ENCODE results near the gene MINDY1.

The MINDY1 gene

DNA sequence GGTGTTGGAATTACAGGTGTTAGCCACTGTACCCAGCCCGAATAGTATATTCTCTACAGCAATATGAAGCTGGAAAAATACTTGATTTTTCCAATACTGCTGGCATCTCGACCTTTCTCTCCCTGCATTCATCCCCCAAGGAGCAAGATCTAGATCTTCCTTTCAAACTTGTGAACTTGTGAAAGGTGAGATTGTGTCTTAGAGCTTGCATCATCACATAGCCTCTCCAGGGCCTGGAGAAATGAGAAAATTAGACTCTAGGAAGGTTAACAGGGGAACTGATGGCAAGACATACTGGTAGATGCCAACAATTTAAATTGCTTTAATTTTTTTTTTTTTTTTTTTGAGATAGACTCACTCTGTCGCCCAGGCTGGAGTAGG, 3.6 kb upstream of the MINDY1 start:
- no peak for ATAC-seq

DNA sequence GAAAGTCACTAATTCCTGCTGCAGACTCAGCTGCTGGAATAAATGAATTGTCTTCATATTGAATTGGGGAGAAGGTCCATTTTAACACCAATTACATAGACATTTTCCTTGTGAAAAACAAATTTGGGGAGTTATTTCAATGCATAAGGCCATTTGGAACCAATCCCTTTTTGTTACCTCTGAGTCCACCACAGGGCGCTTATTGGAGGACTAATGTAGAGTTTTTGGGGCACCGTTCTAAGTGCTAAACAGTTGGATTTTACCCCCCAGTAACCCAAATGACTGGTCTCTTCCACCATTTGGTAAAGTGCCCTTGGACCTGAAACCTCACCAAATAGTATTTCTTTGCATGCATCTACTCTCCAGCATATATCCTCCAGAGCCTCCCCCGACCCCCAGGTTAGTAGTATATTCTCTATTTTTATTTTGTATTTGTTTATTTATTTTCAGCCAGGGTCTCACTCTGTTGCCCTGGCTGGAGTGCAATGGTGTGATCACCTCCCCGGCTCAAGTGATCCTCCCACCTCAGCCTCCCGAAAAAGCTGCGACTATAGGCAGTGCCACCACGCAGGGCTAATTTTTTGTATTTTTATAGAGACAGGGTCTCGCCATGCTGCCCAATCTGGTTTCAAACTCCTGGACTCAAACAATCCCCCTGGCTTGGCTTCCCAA, 3.1 kb upstream of the MINDY1 start:
- ATAC-seq, result no peak

DNA sequence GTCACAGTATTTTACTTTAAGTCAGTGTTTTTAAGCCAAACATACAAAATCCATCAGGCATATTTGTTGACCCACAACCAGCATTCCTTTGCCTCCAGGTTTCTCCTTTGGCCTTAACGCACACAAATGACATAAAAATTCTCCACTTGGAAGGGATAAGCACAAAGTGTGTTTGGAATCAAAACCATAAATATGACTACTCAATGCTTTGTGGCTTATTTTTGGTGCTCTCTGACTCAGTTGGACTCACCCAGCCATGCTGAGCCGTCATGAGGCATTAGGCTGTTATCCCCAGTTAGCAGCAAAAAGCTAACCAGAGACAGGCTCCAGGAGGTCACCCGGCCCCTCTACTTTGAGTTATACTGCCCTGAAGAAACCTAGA, 2.5 kb upstream of the MINDY1 start:
- peak in 1 of 2 donors; percentile 15 for ATAC-seq

DNA sequence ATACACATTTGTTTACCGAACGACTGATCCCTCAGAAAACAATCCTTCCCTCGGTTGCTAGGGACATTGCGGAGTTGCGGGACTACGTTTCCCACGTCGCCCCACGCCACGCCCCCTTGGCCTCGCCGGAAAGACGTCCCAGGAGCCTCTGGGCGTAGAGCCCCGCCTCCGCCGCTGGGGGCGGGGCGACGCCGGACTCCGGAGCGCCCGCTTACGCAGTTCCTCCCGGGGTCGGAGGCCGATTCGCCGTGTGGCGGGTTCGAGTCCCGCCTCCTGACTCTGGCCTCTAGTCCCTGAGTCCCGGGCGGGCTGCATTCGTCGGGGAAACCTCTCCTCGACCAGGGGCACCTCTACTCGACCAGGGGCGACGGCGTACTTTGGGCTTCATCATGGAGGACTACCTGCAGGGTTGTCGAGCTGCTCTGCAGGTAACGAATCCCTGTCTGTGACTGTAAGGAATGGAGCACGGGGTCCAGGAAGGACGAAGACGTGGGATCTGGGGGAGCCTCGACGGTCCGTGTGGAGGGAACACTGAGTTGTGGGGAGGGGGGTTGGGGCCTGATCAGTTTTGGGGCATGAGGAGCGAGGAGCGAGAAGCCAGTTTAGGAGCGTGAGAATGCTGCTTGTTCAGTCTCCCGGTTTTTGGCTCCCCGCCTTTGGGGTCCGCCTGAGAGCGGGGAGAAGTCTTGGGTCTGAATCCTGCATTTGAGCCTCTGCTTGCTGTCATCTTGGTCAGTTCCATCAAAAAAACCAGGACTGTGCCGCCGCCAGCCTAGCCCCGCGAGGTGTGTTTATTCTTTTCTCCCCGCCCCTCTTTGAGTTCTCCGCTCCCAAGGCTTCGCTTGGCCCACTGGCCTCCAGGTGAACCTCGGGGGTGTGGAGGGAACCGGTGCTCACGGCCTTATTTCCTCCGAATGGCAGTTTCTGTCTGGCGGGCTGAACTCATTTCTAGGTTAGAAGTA, 1.8 kb upstream of the MINDY1 start, which contains the start of gene PRUNE1:
Gene PRUNE1, plus strand, starts transcription at position 206 of the 962 bp plus-strand sequence. Its CDS starts 184 bp downstream, at position 390.
- ATAC-seq, result peak; percentile 86 to 89

DNA sequence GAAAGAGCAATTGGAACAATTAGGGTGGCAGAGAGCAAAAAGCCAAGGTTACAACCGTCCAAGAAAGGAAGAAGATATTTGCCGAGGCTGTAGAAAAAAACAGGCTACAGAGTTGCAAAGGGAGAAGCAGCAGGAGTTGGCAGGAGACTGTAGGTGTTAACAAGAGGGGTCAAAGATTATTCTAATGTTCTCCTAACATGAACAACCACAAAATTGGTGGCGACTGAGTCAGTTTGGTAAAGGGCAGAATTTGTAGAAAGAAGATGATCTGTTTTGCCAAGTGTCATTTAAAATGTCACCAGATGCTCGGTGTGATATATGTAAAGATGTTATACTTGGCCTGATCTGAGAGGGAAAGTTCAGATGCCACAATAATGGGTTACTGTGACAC, 1.1 kb upstream of the MINDY1 start:
- ATAC-seq, result no peak

DNA sequence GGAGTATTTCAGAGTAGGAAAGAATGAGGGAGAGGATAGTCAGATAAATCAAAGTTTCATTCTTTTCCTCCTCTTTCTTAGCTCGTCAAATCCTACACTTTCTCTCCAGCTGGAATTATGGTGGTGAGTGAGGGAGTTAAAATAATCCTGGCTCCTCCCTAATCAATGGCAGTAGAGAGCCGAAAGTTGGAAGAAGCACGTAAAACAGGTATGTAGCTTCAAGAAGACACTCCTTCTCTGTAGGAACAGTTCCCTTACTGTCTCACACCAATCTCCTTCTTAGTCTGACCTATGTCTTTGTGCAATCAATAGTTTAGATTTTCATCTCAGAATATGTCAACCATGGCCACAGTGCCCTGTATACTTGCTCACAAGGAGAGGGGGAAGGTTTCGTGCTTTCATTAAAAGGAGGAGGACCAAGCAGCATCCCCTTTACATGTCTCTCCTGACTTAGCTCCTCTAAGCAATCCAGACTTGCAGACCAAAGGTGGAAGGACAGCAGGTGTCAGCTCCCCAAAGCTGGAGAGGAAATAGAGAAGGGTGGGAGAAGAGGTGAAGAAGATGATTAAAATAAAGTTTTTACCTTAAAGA, 878 bp downstream of the MINDY1 start:
- no peak for ATAC-seq

DNA sequence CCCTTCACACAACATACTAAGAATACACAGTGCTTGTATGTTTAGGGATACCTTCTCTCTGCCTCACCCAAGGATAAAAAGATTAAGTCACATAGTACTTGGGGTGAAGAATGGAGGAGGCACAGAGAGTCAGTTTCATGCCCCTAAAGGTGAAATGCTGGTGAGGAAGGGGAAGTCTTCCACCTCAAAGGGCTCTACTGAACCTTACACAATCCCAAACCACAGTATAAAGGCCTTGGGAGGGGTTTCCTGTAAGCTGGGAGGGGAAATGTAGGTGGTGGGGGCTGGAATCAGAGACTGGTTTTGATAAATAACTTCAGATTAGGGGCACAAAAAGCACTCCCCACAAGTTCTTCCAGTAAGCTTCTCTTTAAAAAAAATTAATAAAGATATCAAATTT, 3.5 kb downstream of the MINDY1 start:
- ATAC-seq, result no peak

DNA sequence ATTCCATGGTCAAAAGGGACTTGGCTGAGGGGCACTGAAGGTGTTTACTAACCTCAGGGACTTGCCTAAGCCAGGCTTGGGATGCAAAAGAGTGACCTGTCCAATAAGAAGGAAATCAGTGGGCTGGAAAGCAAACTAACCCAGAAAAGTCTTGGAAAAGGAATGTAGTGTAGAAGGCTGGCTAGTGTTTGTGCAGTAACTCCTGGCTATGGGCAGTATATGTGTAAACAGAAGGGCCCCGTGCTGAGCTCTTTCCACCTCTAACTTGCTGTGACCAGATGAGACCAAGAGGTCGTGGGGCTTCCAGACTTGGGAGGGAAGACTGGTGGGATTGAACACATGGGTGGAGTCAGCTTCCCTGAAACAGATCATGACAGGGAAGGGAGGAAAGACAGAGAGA, 4.1 kb downstream of the MINDY1 start:
- no peak for ATAC-seq

DNA sequence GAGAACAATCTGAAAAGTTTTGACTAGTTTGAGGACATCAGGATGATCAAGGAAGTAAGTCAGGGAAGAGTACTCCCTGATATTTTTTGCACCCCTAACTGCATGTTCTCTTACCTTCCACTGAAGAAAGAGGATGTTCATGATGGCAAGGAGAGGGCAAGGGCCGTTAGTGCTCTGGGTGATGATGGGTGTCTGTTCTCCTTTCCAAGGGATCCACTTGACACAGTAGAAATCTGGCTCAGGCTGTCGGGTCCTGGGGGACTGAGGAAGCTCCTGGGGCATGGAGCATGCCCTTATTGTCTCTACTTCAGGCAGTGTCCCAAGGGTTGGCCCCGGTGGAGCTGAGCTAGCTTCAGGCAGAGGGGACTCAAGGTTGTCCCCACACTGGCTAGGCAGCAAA, 4.7 kb downstream of the MINDY1 start:
- ATAC-seq, result no peak

DNA sequence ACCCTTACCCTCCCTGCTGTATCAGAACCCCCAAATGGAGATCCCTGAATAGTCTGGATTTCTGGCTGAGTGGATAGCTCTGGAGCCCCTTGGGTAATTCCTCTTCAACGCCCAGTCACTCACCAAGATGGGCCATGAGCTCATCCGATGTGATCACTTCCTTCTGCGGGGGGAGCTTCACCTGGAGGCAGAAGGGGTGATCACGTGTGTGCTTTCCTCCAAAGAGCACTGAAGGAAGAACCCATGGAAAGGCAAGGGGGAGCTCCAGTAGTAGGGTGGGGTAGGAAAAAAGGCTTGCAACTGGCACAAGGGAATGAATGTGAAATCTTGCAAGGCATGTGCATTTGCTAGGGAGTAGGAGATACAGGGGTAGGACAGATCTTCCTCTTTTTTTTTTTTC, 5.1 kb downstream of the MINDY1 start:
- ATAC-seq, result no peak

DNA sequence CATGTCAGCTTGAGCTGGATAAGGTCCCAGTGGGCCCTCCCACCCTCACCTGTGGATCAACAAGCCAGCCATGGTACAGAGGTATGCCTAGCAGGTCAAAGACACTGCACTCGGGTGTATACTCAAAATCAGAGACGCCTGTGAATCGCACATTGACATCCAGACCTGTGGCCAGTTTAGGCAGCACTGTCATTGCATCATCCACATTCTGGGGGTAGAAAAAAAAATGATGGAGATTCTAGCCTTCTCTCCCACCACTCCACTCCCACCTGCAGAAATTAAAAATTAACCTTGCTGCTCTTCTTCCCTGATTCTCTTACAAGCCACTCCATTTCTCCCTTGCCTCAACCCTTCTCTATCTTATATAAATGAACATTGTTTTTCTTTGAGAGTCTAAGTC, 6.3 kb downstream of the MINDY1 start:
- no peak for ATAC-seq

DNA sequence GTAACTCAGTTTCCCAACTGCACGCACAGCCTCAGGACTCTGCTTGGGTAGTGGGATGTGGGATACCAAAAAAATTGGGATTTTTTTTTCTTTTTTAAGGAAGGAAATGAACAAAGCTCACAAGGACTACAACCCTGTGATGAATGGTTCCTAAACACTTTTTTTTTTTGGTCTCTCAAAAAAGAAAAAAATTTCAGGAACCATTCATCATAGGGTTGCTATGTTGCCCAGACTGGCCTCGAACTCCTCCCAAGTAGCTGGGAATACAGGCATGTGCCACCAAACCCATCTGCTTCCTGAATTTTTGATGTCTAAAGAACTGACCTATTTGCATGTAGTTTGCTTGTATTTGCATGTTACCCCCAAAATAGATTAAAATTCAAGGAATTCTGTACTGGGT, 6.8 kb downstream of the MINDY1 start:
- no peak for ATAC-seq

DNA sequence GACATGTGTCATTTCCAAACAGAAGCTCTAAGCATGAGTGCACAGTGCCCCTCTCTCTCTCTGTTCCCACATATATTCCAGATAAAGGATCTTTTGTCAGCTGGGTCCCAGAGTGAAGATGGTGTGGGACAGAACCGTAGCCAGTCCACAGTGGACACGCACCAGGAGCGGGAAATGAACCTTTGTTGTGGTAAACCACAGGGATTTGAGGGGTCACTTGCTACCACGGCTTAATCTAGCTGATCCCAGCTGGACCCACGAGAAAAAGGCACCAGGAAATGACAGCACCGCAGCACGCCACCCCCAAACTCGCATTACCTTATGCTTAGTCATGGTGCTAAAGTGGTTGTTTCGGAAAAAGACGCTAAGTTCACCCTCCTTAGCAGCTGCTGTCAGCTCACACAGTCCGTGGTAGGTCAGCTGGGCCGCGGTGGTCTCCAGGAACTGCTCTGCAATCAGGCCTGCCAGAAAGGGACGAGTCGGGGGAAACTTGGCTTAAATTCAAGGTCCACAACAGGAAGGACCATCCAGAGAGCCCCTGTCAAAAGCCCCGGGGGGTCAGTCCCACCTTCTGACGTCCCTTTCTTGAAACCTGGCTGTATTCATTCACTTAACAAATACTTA, 7.5 kb downstream of the MINDY1 start:
- ATAC-seq, result peak; percentile 51 to 68

DNA sequence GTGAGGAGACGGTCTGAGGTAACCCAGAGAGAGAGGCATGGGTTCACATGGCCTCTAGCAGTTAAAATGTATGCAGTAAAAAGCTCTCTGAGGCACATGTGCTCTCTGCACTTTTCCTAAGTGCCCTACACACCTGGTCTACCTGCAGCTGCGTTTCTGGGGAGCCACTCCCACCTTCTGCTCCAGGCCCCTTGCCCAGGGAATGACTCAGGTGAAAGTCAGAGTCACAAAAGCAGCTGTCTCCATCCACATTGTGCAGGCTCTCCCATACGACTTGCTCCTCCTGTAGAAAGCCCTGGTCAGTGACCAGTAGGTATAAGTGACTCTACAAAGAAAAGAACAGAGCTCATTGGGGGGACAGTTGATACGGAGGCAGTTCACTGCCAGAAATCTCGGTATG, 8.8 kb downstream of the MINDY1 start:
- ATAC-seq, result no peak

DNA sequence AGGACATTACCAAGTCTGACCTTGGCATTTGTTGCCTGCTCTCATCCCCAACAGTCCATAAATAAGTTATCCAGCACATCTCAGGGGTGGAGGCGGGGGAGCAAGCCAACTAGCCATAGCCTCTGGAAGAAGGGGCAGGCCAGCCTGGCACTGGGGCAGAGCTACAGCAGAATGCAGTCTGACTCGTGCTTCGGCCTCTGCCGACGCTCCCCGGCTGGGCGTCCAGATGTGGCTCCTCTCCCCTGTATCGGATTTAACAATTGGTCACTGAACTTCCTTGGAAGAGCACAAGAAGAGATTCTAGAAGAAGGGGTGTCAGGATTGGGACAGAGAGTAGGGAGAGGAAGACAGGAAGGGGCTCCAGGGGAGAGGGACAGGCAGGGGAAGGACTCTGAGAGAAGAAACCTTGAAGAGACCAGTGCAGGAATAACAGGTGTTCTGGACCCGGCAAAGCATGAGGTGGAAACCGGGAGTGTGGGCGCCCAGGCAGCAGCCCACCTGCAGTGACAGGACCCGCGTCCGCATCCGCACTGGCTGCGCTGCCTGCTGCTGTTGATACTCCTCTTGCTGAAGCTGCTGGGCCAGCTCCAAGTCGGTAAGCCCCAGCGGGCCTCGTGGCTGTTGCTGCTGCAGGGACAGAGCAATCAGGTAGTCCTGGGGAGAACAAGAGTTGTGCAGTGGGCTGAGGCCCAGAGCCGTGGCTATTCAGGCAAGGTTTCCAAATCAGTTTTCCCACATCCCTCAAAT, 9.4 kb downstream of the MINDY1 start:
- ATAC-seq, result no peak

DNA sequence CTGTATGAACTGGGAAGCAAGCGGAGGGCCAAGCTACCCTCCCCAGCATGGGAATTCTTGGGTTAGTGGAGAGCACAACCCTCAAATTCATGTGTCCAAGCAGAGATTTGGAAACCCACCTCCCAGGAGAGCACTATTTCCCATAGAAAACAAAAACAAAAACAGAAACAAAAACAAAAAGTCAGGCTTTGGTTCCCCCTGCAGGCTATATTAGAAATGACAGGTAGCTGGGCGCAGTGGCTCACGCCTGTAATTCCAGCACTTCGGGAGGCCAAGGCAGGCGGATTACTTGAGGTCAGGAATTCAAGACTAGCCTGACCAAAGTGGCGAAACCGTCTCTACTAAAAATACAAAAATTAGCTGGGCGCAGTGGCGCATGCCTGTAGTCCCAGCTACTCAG, 10.8 kb downstream of the MINDY1 start:
- no peak for ATAC-seq

DNA sequence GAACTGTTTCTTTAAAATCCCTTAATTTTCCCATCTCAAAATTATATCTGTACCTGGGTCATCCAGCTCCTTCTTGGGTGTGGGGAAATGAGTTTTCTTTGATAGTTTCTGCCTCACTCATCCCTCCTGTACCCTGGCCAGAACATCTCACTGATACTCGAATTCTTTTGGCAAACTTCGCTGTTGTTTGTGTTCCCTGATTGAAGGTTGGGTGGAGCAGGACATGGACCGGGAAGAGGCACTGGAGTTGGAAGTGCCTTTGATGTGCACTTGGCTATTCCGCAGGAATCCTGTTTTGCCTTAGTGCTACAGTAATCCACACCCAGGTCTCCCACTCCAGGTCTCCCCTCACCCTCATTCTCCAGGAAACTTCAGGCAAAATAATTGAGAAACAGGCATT, 11.2 kb downstream of the MINDY1 start:
- ATAC-seq, result no peak

DNA sequence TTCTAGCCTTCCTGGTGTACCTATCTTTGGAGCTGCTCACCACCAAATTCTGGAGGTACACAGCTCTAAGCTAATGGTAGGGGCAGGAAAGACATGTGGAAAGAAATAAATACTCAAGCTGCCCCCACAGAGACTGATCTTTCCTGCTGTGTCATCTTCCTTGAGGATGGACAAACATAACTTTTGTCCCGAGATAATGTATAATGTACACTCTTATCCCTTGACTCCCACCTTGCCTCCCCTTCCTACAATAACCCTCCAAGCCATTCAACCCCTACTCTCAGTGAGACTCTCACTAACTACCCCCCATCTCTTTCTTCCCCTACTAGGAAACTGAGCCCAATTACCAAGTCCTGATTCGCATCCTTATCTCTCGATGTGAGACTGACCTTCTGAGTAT, 12.5 kb downstream of the MINDY1 start:
- ATAC-seq, result no peak

DNA sequence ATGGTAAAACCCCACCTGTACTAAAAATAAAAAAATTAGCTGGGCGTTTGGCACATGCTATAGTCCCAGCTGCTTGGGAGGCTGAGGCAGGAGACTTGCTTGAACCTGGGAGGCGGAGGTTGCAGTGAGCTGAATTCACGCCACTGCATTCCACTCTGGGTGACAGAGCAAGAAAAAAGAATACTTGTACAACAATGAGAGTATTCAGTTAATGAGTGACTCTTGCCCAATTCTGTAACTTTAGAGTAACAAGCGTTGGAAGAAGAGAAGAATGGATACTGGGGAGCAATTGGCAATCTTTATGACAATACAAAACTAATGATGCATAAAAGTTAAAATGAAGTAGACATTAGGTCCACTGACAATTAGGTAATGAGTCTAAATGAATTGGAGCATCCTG, 14.1 kb downstream of the MINDY1 start:
- ATAC-seq, result no peak

DNA sequence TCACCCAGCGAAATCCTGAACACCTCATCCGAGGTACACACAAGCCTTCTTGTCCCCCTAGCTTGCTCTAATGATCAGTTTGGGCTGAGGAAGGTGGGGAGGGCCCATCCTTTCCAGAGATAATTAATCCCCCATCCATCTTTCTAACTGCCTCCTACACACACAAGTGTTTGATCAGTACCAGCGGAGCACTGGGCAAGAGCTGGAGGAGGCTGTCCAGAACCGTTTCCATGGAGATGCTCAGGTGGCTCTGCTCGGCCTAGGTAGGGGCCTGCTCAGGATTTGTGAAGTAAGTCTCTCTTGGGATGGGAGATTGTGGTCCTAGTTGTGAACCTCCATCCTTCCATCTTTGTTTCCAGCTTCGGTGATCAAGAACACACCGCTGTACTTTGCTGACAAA, 18.8 kb downstream of the MINDY1 start:
- no peak for ATAC-seq

DNA sequence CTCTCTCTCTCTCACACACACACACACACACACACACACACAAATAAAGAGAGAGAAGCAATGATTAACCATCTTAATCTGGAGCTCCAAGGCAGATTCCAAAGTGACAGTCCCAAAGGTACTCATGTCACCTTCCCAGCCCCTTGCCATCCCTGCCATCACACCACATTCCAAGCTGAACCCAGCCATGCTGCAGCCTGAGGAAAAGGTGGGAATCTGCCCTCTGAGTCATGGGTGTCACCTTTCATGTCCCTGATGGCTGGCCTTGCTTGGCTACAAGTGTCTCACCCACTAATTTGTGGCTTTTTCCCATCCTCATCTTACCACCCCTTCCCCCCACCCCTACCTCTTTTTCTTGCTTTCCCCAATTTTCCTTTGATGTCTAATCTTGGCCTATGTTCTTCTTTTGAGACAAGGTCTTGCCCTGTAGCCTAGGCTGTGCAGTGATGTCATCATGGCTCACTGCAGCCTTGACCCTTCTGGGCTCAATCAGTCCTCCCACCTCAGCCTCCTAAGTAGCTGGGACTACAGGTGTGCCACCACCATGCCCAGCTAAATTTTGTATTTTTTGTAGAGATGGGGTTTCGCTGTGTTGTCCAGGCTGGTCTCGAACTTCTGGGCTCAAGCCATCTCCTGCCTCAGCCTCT, 21.4 kb downstream of the MINDY1 start:
- no peak for ATAC-seq
